ENCODE results near the gene CACHD1. TPM values are rescaled to one million over a fixed set of nuclear protein-coding genes. Genes with fewer than 3 reads are reported as not detected.

Gene CACHD1
- total and polyA plus RNA-seq, 4 donors = 4.7 to 49.6 (median 12.5) TPM

GRCh38 chr1:64490213-64490818 is 20.4 kb downstream of the CACHD1 start:
- WGBS, 2 donors = 76 to 81% methylated on average over 3 of the region's 3 CpGs
- Histone ChIP-seq H3K4me1 (ENCODE audit: control insufficient read depth in 5 of 5, insufficient read depth in 5 of 5, low read length in 5 of 5) (peaks cover 0 to 20% (median 4%) of the 10 kb centered on the region in 5 donors), H3K27ac (ENCODE audit: low read depth in 1 of 2, low read length in 1 of 2) (no peak overlapping the region), H3K9me3 (ENCODE audit: control insufficient read depth in 4 of 4, insufficient read depth in 3 of 4, low read length in 3 of 4) (no peaks in the 10 kb centered on the region), H3K9ac (ENCODE audit: insufficient read depth in 1 of 2, low read length in 2 of 2) (no peak overlapping the region), H3K27me3 (ENCODE audit: control insufficient read depth in 3 of 3, insufficient read depth in 3 of 3, low read length in 2 of 3) (no peaks in the 10 kb centered on the region), H3K36me3 (ENCODE audit: control insufficient read depth in 4 of 4, insufficient read depth in 4 of 4, low read length in 4 of 4) (no peaks in the 10 kb centered on the region), H3K4me3 (no peak overlapping the region)
- no peak for TF ChIP-seq CTCF (IDR thresholded peaks at IDR 0.05; ENCODE audit: control extremely low read depth, extremely low read depth)
- ATAC-seq (ENCODE audit: insufficient read depth, low FRiP score) (no peak), DNase-seq (no peak)

GRCh38 chr1:64492424-64492823 is 22.5 kb downstream of the CACHD1 start:
- WGBS, 2 donors = 94 to 95% methylated on average over 8 of the region's 8 CpGs
- DNase-seq = no peak
- no peaks in the 10 kb centered on the region for H3K36me3 ChIP-seq (ENCODE audit: control insufficient read depth in 4 of 4, insufficient read depth in 4 of 4, low read length in 4 of 4)
- H3K4me1 ChIP-seq (ENCODE audit: control insufficient read depth in 5 of 5, insufficient read depth in 5 of 5, low read length in 5 of 5) = peaks cover 0 to 31% (median 4%) of the 10 kb centered on the region in 5 donors
- TF ChIP-seq CTCF (IDR thresholded peaks at IDR 0.05; ENCODE audit: control extremely low read depth, extremely low read depth) = no peak
- H3K9ac ChIP-seq (ENCODE audit: insufficient read depth in 1 of 2, low read length in 2 of 2) = no peak overlapping the region
- ATAC-seq (ENCODE audit: insufficient read depth, low FRiP score) = no peak
- no peak overlapping the region for H3K27ac ChIP-seq (ENCODE audit: low read depth in 1 of 2, low read length in 1 of 2)
- H3K27me3 ChIP-seq (ENCODE audit: control insufficient read depth in 3 of 3, insufficient read depth in 3 of 3, low read length in 2 of 3) = no peaks in the 10 kb centered on the region
- no peak overlapping the region for H3K4me3 ChIP-seq
- H3K9me3 ChIP-seq (ENCODE audit: control insufficient read depth in 4 of 4, insufficient read depth in 3 of 4, low read length in 3 of 4) = no peaks in the 10 kb centered on the region

- H3K4me1 ChIP-seq (ENCODE audit: control insufficient read depth in 5 of 5, insufficient read depth in 5 of 5, low read length in 5 of 5) = peaks cover 0 to 33% (median 4%) of the 10 kb centered on the region in 5 donors
Observed at GRCh38 chr1:64493831-64494230, 23.9 kb downstream of the CACHD1 start.

More at GRCh38 chr1:64493831-64494230, 23.9 kb downstream of the CACHD1 start:
- Histone ChIP-seq H3K4me3 (no peak overlapping the region), H3K9me3 (ENCODE audit: control insufficient read depth in 4 of 4, insufficient read depth in 3 of 4, low read length in 3 of 4) (no peaks in the 10 kb centered on the region), H3K36me3 (ENCODE audit: control insufficient read depth in 4 of 4, insufficient read depth in 4 of 4, low read length in 4 of 4) (no peaks in the 10 kb centered on the region), H3K27ac (ENCODE audit: low read depth in 1 of 2, low read length in 1 of 2) (no peak overlapping the region), H3K27me3 (ENCODE audit: control insufficient read depth in 3 of 3, insufficient read depth in 3 of 3, low read length in 2 of 3) (no peaks in the 10 kb centered on the region), H3K9ac (ENCODE audit: insufficient read depth in 1 of 2, low read length in 2 of 2) (no peak overlapping the region)
- no peak for TF ChIP-seq CTCF (IDR thresholded peaks at IDR 0.05; ENCODE audit: control extremely low read depth, extremely low read depth)
- no peak for ATAC-seq (ENCODE audit: insufficient read depth, low FRiP score)
- 91 to 94% methylated on average over 6 of the region's 6 CpGs for WGBS, 2 donors
- no peak for DNase-seq

All from lung (tissue), 12 donors.